RWPE2 (cell line): Measurements from ENCODE around the gene USP37.
"Not testable (repeated sequence)": the region's sequence is repeated elsewhere in the genome, so short reads cannot be mapped to it uniquely, and the experiment has no call there.

Experiments
- ATAC-seq: fragments of 200-7000 bp; cut with Tn5 transposase; 3 replicates; pipeline ENCODE4 v1.9.1; 2021; ENCODE audit warnings: low read depth
- DNase-seq: peaks from one replicate; pipeline ENCODE4 v3.0.0-alpha.2; 2020; ENCODE audit warnings: low spot score
- H3K27ac ChIP-seq: fragments of 450-650 bp; 2 replicates; pipeline ENCODE4 v1.5.1; 2017; ENCODE audit warnings: mild to moderate bottlenecking; ENCODE audit not compliant: poor library complexity, severe bottlenecking
- H3K27me3 ChIP-seq: fragments of 250-450 bp; sonication (Bioruptor Pico); 2 replicates; pipeline ENCODE4 v1.5.1; 2021; ENCODE audit warnings: mild to moderate bottlenecking, moderate library complexity; ENCODE audit not compliant: insufficient read depth, poor library complexity, severe bottlenecking
- H3K36me3 ChIP-seq: fragments of 250-450 bp; sonication (Bioruptor Pico); 2 replicates; pipeline ENCODE4 v1.5.1; 2020; ENCODE audit warnings: low read depth, mild to moderate bottlenecking, moderate library complexity
- H3K4me1 ChIP-seq: fragments of 250-450 bp; sonication (Bioruptor Pico); 2 replicates; pipeline ENCODE4 v1.5.1; 2021; ENCODE audit warnings: mild to moderate bottlenecking, moderate library complexity; ENCODE audit not compliant: insufficient read depth, poor library complexity, severe bottlenecking
- H3K4me3 ChIP-seq: fragments of 250-450 bp; sonication (Bioruptor Pico); 2 replicates; pipeline ENCODE4 v1.5.1; 2021; ENCODE audit warnings: mild to moderate bottlenecking, moderate library complexity; ENCODE audit not compliant: severe bottlenecking
- H3K9me3 ChIP-seq: fragments of 250-450 bp; sonication (Bioruptor Pico); 2 replicates; pipeline ENCODE4 v1.5.1; 2021; ENCODE audit warnings: mild to moderate bottlenecking, moderate library complexity; ENCODE audit not compliant: severe bottlenecking
- TF ChIP-seq, protein P1 (sequence below): fragments of 450-650 bp; IDR thresholded peaks from one replicate; pipeline ENCODE4 v1.5.1; 2017; ENCODE audit warnings: mild to moderate bottlenecking, moderate library complexity; ENCODE audit not compliant: poor library complexity, severe bottlenecking

USP37 gene

GRCh38 chr2:218546012-218546411, 22.1 kb downstream of the USP37 start:
- no peaks in the 10 kb centered on the region for H3K4me1 ChIP-seq
- ATAC-seq (no peak), DNase-seq (no peak)
- TF ChIP-seq, protein P1, sequence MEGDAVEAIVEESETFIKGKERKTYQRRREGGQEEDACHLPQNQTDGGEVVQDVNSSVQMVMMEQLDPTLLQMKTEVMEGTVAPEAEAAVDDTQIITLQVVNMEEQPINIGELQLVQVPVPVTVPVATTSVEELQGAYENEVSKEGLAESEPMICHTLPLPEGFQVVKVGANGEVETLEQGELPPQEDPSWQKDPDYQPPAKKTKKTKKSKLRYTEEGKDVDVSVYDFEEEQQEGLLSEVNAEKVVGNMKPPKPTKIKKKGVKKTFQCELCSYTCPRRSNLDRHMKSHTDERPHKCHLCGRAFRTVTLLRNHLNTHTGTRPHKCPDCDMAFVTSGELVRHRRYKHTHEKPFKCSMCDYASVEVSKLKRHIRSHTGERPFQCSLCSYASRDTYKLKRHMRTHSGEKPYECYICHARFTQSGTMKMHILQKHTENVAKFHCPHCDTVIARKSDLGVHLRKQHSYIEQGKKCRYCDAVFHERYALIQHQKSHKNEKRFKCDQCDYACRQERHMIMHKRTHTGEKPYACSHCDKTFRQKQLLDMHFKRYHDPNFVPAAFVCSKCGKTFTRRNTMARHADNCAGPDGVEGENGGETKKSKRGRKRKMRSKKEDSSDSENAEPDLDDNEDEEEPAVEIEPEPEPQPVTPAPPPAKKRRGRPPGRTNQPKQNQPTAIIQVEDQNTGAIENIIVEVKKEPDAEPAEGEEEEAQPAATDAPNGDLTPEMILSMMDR, result no peak
- H3K4me3 ChIP-seq, result no peak overlapping the region
- H3K27me3 ChIP-seq, result no peaks in the 10 kb centered on the region
- no peaks in the 10 kb centered on the region for H3K9me3 ChIP-seq
- no peak overlapping the region for H3K27ac ChIP-seq
- peaks cover 96% of the 10 kb centered on the region for H3K36me3 ChIP-seq

DNA sequence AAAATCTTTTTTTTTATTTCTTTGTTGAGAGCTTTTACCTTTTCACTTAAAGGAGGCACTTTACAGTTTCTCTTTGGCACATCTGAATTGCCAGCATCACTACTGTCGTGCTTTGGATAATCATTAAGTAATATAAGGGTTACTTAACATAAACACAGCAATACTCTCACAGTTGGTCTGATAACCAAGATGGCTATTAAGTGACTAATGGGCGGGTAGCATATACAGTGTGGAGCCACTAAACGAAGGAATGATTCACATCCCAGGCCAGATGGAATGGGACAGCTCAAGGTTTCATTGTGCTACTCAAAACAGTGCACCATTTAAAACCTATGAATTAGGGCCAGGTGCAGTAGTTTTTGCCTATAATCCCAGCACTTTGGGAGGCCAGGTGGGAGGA, 28.1 kb downstream of the USP37 start:
- no peak overlapping the region for H3K4me3 ChIP-seq
- TF ChIP-seq, protein P1, result no peak
- DNase-seq, result no peak
- H3K36me3 ChIP-seq, result peaks cover 87% of the 10 kb centered on the region
- no peak for ATAC-seq
- H3K9me3 ChIP-seq, result no peaks in the 10 kb centered on the region
- no peak overlapping the region for H3K27ac ChIP-seq
- H3K4me1 ChIP-seq, result no peaks in the 10 kb centered on the region
- no peaks in the 10 kb centered on the region for H3K27me3 ChIP-seq

DNA sequence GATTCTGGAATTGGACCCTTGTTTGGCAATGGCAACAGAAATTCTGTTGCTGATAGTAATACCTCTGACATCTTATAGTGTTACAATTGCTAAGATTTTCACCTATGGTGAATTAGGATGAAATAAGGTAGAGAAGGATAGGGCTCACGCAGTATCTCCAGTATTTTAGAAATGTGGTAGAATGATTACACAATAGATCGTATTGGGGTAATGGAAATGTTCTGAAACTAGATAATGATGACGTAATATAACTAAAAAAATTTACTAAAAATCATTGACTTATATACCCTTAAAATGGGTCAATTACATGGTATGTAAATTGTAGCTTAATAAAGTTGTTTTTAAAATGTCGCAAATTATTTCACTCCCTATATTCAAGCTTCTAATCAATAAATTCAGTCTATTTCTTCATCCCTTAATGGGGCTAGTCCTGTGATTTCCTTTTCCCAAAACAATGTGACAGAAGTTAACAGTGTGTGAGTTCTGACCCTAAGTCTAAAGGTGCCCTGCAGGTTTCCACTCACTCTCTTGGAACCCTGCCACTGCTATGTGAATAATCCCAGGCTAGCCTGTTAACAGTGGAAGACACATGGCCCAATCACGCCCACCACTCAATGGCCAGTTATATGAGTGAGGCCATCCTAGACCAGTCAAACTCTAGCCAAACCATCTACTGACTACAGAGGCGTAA, 31.2 kb downstream of the USP37 start:
- ATAC-seq (0 out of 3 replicates have a peak, but pooled peaks have one; percentile 19), DNase-seq (no peak)
- TF ChIP-seq, protein P1, result no peak
- H3K27me3 ChIP-seq, result no peaks in the 10 kb centered on the region
- H3K27ac ChIP-seq, result no peak overlapping the region
- no peak overlapping the region for H3K4me3 ChIP-seq
- peaks cover 82% of the 10 kb centered on the region for H3K36me3 ChIP-seq
- no peaks in the 10 kb centered on the region for H3K4me1 ChIP-seq
- H3K9me3 ChIP-seq, result no peaks in the 10 kb centered on the region

- Histone ChIP-seq H3K4me1 (no peaks in the 10 kb centered on the region), H3K36me3 (peaks cover 82% of the 10 kb centered on the region), H3K27me3 (no peaks in the 10 kb centered on the region), H3K9me3 (no peaks in the 10 kb centered on the region), H3K27ac (no peak overlapping the region), H3K4me3 (no peak overlapping the region)
- DNase-seq, result no peak
- no peak for ATAC-seq
- TF ChIP-seq, protein P1, result no peak
Observed at GRCh38 chr2:218529990-218530389, 38.2 kb downstream of the USP37 start.

- H3K27me3 ChIP-seq, H3K27ac ChIP-seq, H3K4me1 ChIP-seq, H3K4me3 ChIP-seq, H3K9me3 ChIP-seq, DNase-seq, ATAC-seq: not testable (repeated sequence)
- peaks cover 82% of the 10 kb centered on the region for H3K36me3 ChIP-seq
Observed at GRCh38 chr2:218528409-218528808, 39.7 kb downstream of the USP37 start.
